SK-N-SH (cell line): Measurements from ENCODE around the gene CCDC88B. TPM values are rescaled to one million over a fixed set of nuclear protein-coding genes. Genes with fewer than 3 reads are reported as not detected.

ENCODE experiments used
- CTCF ChIA-PET: fragments of 300-600, 350-600 bp; formaldehyde crosslinking; extraction: SDS; loops from one replicate; lab custom pipeline; 2021; lab: Yijun Ruan, JAX
- POLR2A ChIA-PET: fragments of 350-600 bp; sonication (Branson Sonifier 250); formaldehyde crosslinking; extraction: SDS; loops from one replicate; lab custom pipeline; 2020; ENCODE audit warnings: antibody characterized with exemption, inconsistent platforms; lab: Yijun Ruan, JAX
- DNase-seq: peaks from one replicate; pipeline ENCODE4 v3.0.0; 2012
- H2AFZ ChIP-seq: fragments of 200-600 bp; sonication (generic); 2 replicates; pipeline ENCODE4 v1.8.1; 2016; ENCODE audit warnings: antibody characterized with exemption, mild to moderate bottlenecking, low read depth
- H3F3A ChIP-seq: fragments of 200-600 bp; sonication (generic); replicated peaks from 2 replicates; pipeline ENCODE3; 2016; ENCODE audit warnings: antibody characterized with exemption, mild to moderate bottlenecking; ENCODE audit not compliant: insufficient read depth
- H3K27ac ChIP-seq, 2 experiments: fragments of 200-500 bp in 1 of 2; fragments of 200-600 bp in 1 of 2; sonication (Bioruptor generic) in 1 of 2; sonication (generic), shearing (Covaris generic) in 1 of 2; 2 replicates each; pipeline versions ENCODE4 v1.5.1 to v1.6.1; 2014 to 2016; ENCODE audit warnings: low read depth in 2 of 2, inconsistent platforms in 1 of 2, low read length in 1 of 2, mild to moderate bottlenecking in 1 of 2, mixed read lengths in 1 of 2
- H3K27me3 ChIP-seq: fragments of 200-600 bp; sonication (generic), shearing (Covaris generic); 2 replicates; pipeline ENCODE4 v1.6.1; 2016; ENCODE audit warnings: mixed run types; ENCODE audit not compliant: insufficient read depth
- H3K36me3 ChIP-seq, 2 experiments: fragments of 200-500 bp in 1 of 2; fragments of 200-600 bp in 1 of 2; sonication (Bioruptor generic) in 1 of 2; sonication (generic) in 1 of 2; replicated peaks in 1 of 2; 2 replicates each; pipeline versions ENCODE3 to v1.5.1; 2014 to 2016; ENCODE audit warnings: low read length in 1 of 2, mild to moderate bottlenecking in 1 of 2; ENCODE audit not compliant: insufficient read depth in 2 of 2, control insufficient read depth in 1 of 2
- H3K4me1 ChIP-seq, 2 experiments: fragments of 200-500 bp in 1 of 2; fragments of 200-600 bp in 1 of 2; sonication (Bioruptor generic) in 1 of 2; sonication (generic), shearing (Covaris generic) in 1 of 2; 2 replicates each; pipeline versions ENCODE4 v1.5.1 to v1.6.1; 2014 to 2016; ENCODE audit warnings: low read depth in 1 of 2, low read length in 1 of 2, mixed run types in 1 of 2; ENCODE audit not compliant: insufficient read depth in 2 of 2, control insufficient read depth in 1 of 2
- H3K4me2 ChIP-seq: fragments of 200-600 bp; sonication (generic), shearing (Covaris generic); 2 replicates; pipeline ENCODE4 v1.6.1; 2017; ENCODE audit warnings: mixed run types
- H3K4me3 ChIP-seq, 2 experiments: fragments of 200-500 bp in 1 of 2; fragments of 200-600 bp in 1 of 2; sonication (Bioruptor generic) in 1 of 2; sonication (generic), shearing (Covaris generic) in 1 of 2; 2 replicates each; pipeline versions ENCODE4 v1.5.1 to v1.8.1; 2014 to 2016; ENCODE audit warnings: low read depth in 2 of 2, inconsistent platforms in 1 of 2, low read length in 1 of 2, mild to moderate bottlenecking in 1 of 2, mixed read lengths in 1 of 2, moderate library complexity in 1 of 2
- H3K79me2 ChIP-seq: fragments of 200-600 bp; sonication (generic); 2 replicates; pipeline ENCODE4 v1.8.1; 2017; ENCODE audit warnings: mild to moderate bottlenecking; ENCODE audit not compliant: insufficient read depth
- H3K9ac ChIP-seq: fragments of 200-600 bp; sonication (generic); 2 replicates; pipeline ENCODE4 v1.6.1; 2017; ENCODE audit warnings: mixed run types
- H3K9me2 ChIP-seq: fragments of 200-600 bp; sonication (generic); 2 replicates; pipeline ENCODE4 v1.6.1; 2017; ENCODE audit warnings: mixed run types
- H3K9me3 ChIP-seq: fragments of 200-600 bp; sonication (generic); 2 replicates; pipeline ENCODE4 v1.6.1; 2017; ENCODE audit warnings: mixed run types, mild to moderate bottlenecking, moderate library complexity
- H4K20me1 ChIP-seq: fragments of 200-600 bp; sonication (generic); 2 replicates; pipeline ENCODE4 v1.6.1; 2017; ENCODE audit warnings: mild to moderate bottlenecking, mixed run types; ENCODE audit not compliant: insufficient read depth
- GABPA ChIP-seq: IDR thresholded peaks from 2 replicates; pipeline ENCODE4 v1.4.0; 2012; ENCODE audit warnings: low read depth, mild to moderate bottlenecking
- GATA2 ChIP-seq: sonication (generic); formaldehyde crosslinking; IDR thresholded peaks from 2 replicates; pipeline ENCODE4 v1.5.0; 2020; ENCODE audit warnings: mild to moderate bottlenecking, missing genetic modification reagents
- MEF2A ChIP-seq: IDR thresholded peaks from 2 replicates; pipeline ENCODE4 v1.4.0; 2012; ENCODE audit warnings: low read depth, borderline replicate concordance
- NFIC ChIP-seq: IDR thresholded peaks from 2 replicates; pipeline ENCODE4 v1.4.0; 2012; ENCODE audit warnings: borderline replicate concordance
- POLR2AphosphoS5 ChIP-seq: IDR thresholded peaks from 2 replicates; pipeline ENCODE4 v1.6.1; 2012; ENCODE audit warnings: low read depth, low read length
- RAD21 ChIP-seq: IDR thresholded peaks from 2 replicates; pipeline ENCODE4 v1.6.1; 2012; ENCODE audit warnings: mild to moderate bottlenecking, low read length
- RCOR1 ChIP-seq: fragments of 150-350 bp; IDR thresholded peaks from 2 replicates; pipeline ENCODE4 v1.6.1; 2017; ENCODE audit warnings: antibody characterized with exemption, low read length
- RFX5 ChIP-seq: IDR thresholded peaks from 2 replicates; pipeline ENCODE4 v1.6.1; 2012; ENCODE audit warnings: mild to moderate bottlenecking, improper control_type of control experiment, low read length
- RXRA ChIP-seq: IDR thresholded peaks from 2 replicates; pipeline ENCODE4 v1.4.0; 2012; ENCODE audit warnings: low read depth, mild to moderate bottlenecking, borderline replicate concordance
- SIN3A ChIP-seq: IDR thresholded peaks from 2 replicates; pipeline ENCODE4 v1.6.1; 2012; ENCODE audit warnings: low read depth, mild to moderate bottlenecking, low read length, moderate library complexity, borderline replicate concordance
- TCF12 ChIP-seq: IDR thresholded peaks from 2 replicates; pipeline ENCODE4 v1.4.0; 2012
- YY1 ChIP-seq: IDR thresholded peaks from 2 replicates; pipeline ENCODE4 v1.4.0; 2012; ENCODE audit warnings: low read depth, mild to moderate bottlenecking
- WGBS: methylation state at CpG from one replicate; pipeline ENCODE4 v1.1.6; 2017; ENCODE audit warnings: low lambda C conversion rate; 5-methylcytosine and 5-hydroxymethylcytosine counted together
- polyA plus RNA-seq, 3 experiments: library from polyadenylated mRNA; depleted of rRNA; stranded (reverse); fragments of >200 nt; gene quantifications; 2 replicates each; pipeline ENCODE4 v1.2.3, GENCODE V29; 2012
- TF ChIP-seq, protein P1 (sequence below): IDR thresholded peaks from 2 replicates; pipeline ENCODE4 v1.4.0; 2012; ENCODE audit warnings: low read depth
- TF ChIP-seq, protein P2 (sequence below): fragments of 150-350 bp; IDR thresholded peaks from 2 replicates; pipeline ENCODE4 v1.6.1; 2016; ENCODE audit warnings: mild to moderate bottlenecking, low read depth, low read length
- TF ChIP-seq, protein P3 (sequence below): fragments of 200-600 bp; sonication (generic); IDR thresholded peaks from 2 replicates; pipeline ENCODE4 v1.6.1; 2017; ENCODE audit warnings: antibody characterized with exemption, mild to moderate bottlenecking, moderate library complexity
- TF ChIP-seq, protein P4 (sequence below): IDR thresholded peaks from 2 replicates; pipeline ENCODE4 v1.6.1; 2012; ENCODE audit warnings: mild to moderate bottlenecking, low read depth, low read length, moderate library complexity
- TF ChIP-seq, protein P5 (sequence below): IDR thresholded peaks from 2 replicates; pipeline ENCODE4 v1.4.0; 2012; ENCODE audit warnings: low read depth, borderline replicate concordance
- TF ChIP-seq, protein P6 (sequence below): IDR thresholded peaks from 2 replicates; pipeline ENCODE4 v1.4.0; 2012; ENCODE audit warnings: low read depth, borderline replicate concordance

CCDC88B gene
- polyA plus RNA-seq, 1 of the 3 experiments (the other 2 are of a cell fraction), result 3.4 TPM

GRCh38 chr11:64290352-64291261 lies 49.4 kb upstream of the CCDC88B start:
- Histone ChIP-seq H3K9me3 (no peaks in the 10 kb centered on the region), H2AFZ (no peak overlapping the region), H3K79me2 (peaks cover 8% of the 10 kb centered on the region; the same call in 1 of the 2 replicates), H3K4me3 (peak overlapping the region in 1 of 2 experiments; percentile 48; a peak in 1 of 4 replicates), H3K4me1 (peaks cover 8 to 21% of the 10 kb centered on the region in 2 experiments; a peak in 2 of 4 replicates), H3K36me3 (no peaks in the 10 kb centered on the region), H3K4me2 (no peak overlapping the region; the same call in 1 of the 2 replicates)
- DNase-seq, result no peak
- TF ChIP-seq NFIC (no peak), RXRA (no peak), RCOR1 (no peak), TCF12 (no peak), MEF2A (no peak), SIN3A (no peak), RAD21 (no peak), RFX5 (no peak), POLR2AphosphoS5 (no peak), GATA2 (CRISPR knock-in tag) (no peak), YY1 (no peak), GABPA (no peak)
- TF ChIP-seq, protein P1, sequence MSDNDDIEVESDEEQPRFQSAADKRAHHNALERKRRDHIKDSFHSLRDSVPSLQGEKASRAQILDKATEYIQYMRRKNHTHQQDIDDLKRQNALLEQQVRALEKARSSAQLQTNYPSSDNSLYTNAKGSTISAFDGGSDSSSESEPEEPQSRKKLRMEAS, result no peak
- TF ChIP-seq, protein P2, sequence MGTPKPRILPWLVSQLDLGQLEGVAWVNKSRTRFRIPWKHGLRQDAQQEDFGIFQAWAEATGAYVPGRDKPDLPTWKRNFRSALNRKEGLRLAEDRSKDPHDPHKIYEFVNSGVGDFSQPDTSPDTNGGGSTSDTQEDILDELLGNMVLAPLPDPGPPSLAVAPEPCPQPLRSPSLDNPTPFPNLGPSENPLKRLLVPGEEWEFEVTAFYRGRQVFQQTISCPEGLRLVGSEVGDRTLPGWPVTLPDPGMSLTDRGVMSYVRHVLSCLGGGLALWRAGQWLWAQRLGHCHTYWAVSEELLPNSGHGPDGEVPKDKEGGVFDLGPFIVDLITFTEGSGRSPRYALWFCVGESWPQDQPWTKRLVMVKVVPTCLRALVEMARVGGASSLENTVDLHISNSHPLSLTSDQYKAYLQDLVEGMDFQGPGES, result no peak
- TF ChIP-seq, protein P3, sequence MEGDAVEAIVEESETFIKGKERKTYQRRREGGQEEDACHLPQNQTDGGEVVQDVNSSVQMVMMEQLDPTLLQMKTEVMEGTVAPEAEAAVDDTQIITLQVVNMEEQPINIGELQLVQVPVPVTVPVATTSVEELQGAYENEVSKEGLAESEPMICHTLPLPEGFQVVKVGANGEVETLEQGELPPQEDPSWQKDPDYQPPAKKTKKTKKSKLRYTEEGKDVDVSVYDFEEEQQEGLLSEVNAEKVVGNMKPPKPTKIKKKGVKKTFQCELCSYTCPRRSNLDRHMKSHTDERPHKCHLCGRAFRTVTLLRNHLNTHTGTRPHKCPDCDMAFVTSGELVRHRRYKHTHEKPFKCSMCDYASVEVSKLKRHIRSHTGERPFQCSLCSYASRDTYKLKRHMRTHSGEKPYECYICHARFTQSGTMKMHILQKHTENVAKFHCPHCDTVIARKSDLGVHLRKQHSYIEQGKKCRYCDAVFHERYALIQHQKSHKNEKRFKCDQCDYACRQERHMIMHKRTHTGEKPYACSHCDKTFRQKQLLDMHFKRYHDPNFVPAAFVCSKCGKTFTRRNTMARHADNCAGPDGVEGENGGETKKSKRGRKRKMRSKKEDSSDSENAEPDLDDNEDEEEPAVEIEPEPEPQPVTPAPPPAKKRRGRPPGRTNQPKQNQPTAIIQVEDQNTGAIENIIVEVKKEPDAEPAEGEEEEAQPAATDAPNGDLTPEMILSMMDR, result no peak
- TF ChIP-seq, protein P4, sequence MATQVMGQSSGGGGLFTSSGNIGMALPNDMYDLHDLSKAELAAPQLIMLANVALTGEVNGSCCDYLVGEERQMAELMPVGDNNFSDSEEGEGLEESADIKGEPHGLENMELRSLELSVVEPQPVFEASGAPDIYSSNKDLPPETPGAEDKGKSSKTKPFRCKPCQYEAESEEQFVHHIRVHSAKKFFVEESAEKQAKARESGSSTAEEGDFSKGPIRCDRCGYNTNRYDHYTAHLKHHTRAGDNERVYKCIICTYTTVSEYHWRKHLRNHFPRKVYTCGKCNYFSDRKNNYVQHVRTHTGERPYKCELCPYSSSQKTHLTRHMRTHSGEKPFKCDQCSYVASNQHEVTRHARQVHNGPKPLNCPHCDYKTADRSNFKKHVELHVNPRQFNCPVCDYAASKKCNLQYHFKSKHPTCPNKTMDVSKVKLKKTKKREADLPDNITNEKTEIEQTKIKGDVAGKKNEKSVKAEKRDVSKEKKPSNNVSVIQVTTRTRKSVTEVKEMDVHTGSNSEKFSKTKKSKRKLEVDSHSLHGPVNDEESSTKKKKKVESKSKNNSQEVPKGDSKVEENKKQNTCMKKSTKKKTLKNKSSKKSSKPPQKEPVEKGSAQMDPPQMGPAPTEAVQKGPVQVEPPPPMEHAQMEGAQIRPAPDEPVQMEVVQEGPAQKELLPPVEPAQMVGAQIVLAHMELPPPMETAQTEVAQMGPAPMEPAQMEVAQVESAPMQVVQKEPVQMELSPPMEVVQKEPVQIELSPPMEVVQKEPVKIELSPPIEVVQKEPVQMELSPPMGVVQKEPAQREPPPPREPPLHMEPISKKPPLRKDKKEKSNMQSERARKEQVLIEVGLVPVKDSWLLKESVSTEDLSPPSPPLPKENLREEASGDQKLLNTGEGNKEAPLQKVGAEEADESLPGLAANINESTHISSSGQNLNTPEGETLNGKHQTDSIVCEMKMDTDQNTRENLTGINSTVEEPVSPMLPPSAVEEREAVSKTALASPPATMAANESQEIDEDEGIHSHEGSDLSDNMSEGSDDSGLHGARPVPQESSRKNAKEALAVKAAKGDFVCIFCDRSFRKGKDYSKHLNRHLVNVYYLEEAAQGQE, result no peak
- TF ChIP-seq, protein P5, sequence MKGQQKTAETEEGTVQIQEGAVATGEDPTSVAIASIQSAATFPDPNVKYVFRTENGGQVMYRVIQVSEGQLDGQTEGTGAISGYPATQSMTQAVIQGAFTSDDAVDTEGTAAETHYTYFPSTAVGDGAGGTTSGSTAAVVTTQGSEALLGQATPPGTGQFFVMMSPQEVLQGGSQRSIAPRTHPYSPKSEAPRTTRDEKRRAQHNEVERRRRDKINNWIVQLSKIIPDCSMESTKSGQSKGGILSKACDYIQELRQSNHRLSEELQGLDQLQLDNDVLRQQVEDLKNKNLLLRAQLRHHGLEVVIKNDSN, result no peak
- TF ChIP-seq, protein P6, sequence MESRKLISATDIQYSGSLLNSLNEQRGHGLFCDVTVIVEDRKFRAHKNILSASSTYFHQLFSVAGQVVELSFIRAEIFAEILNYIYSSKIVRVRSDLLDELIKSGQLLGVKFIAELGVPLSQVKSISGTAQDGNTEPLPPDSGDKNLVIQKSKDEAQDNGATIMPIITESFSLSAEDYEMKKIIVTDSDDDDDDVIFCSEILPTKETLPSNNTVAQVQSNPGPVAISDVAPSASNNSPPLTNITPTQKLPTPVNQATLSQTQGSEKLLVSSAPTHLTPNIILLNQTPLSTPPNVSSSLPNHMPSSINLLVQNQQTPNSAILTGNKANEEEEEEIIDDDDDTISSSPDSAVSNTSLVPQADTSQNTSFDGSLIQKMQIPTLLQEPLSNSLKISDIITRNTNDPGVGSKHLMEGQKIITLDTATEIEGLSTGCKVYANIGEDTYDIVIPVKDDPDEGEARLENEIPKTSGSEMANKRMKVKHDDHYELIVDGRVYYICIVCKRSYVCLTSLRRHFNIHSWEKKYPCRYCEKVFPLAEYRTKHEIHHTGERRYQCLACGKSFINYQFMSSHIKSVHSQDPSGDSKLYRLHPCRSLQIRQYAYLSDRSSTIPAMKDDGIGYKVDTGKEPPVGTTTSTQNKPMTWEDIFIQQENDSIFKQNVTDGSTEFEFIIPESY, result no peak
- TF ChIP-seq, all 33 proteins: peak for 0
- H3K9ac ChIP-seq, result no peak overlapping the region
- no peaks in the 10 kb centered on the region for H4K20me1 ChIP-seq
- no peak overlapping the region for H3K27ac ChIP-seq
- H3K9me2 ChIP-seq, result no peaks in the 10 kb centered on the region
- peaks cover 12% of the 10 kb centered on the region for H3F3A ChIP-seq
- peaks cover 15% of the 10 kb centered on the region for H3K27me3 ChIP-seq
- ChIA-PET POLR2A (interaction anchor here (0.6 to 1.5 kb wide), 2 partner anchors 27 to 109 kb away, joined by 3 read pairs; partner anchors contain the start of gene PRDX5), CTCF (interaction anchor here (1.2 to 12.2 kb wide), 6 partner anchors 13 to 109 kb away, joined by 3 to 196 read pairs (median 10); partner anchors contain the start of genes CATSPERZ, ESRRA, PLCB3 and PRDX5)
- 56% methylated on average over 6 of the region's 10 CpGs for WGBS
